Neural progenitor cell (in vitro differentiated cells): ENCODE measurements around the gene TSSC4.

Source experiments
- EZH2 ChIP-seq: fragments of 200-600 bp; sonication (generic); IDR thresholded peaks from 2 replicates; pipeline ENCODE4 v1.6.1; 2017; ENCODE audit warnings: antibody characterized with exemption, mild to moderate bottlenecking, moderate library complexity
- TF ChIP-seq, protein P1 (sequence below): fragments of 200-600 bp; sonication (generic); IDR thresholded peaks from 2 replicates; pipeline ENCODE4 v1.5.1; 2017; ENCODE audit warnings: antibody characterized with exemption, mild to moderate bottlenecking

DNA sequence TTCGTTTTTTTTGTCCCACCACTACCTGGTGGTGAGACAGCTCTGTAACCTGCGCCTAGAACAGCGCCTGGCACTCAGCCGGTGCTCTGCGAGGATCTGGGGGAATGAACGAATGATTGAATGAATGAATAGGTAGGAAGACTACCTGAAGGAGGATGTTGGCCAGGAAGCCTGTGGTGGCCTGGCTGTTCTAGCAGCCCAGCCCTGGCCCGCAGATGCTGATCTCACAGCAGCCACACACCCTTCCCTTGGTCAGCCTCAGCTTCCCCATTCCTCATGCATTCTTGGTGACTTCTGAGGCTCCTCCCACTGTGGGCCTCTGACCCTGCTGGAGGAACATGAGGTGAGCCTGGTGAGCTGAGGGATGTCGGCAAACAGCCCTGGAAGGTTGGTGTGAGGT lies 40.1 kb downstream of the TSSC4 start:
- TF ChIP-seq, protein P1, sequence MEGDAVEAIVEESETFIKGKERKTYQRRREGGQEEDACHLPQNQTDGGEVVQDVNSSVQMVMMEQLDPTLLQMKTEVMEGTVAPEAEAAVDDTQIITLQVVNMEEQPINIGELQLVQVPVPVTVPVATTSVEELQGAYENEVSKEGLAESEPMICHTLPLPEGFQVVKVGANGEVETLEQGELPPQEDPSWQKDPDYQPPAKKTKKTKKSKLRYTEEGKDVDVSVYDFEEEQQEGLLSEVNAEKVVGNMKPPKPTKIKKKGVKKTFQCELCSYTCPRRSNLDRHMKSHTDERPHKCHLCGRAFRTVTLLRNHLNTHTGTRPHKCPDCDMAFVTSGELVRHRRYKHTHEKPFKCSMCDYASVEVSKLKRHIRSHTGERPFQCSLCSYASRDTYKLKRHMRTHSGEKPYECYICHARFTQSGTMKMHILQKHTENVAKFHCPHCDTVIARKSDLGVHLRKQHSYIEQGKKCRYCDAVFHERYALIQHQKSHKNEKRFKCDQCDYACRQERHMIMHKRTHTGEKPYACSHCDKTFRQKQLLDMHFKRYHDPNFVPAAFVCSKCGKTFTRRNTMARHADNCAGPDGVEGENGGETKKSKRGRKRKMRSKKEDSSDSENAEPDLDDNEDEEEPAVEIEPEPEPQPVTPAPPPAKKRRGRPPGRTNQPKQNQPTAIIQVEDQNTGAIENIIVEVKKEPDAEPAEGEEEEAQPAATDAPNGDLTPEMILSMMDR, result no peak
- TF ChIP-seq EZH2, result no peak
